GM12801 (cell line): ENCODE data around the gene ZNF236.

Experiments
- CTCF ChIP-seq: IDR thresholded peaks from one replicate; pipeline ENCODE4 v1.5.1; 2011; ENCODE audit warnings: control low read depth; ENCODE audit not compliant: insufficient read length; ENCODE audit errors: extremely low read depth

Gene ZNF236

GRCh38 chr18:76975577-76976110 lies 153.3 kb downstream of the ZNF236 start:
- TF ChIP-seq CTCF = no peak

GRCh38 chr18:76977108-76977621 lies 154.8 kb downstream of the ZNF236 start:
- TF ChIP-seq CTCF = no peak

GRCh38 chr18:76977684-76978232 lies 155.4 kb downstream of the ZNF236 start:
- no peak for TF ChIP-seq CTCF

- TF ChIP-seq CTCF = no peak
Observed at GRCh38 chr18:76978616-76979015, 156.3 kb downstream of the ZNF236 start.

GRCh38 chr18:76979111-76979751 lies 156.9 kb downstream of the ZNF236 start:
- no peak for TF ChIP-seq CTCF

- no peak for TF ChIP-seq CTCF
Observed at GRCh38 chr18:76979906-76980305, 157.5 kb downstream of the ZNF236 start.

GRCh38 chr18:76980663-76981395 lies 158.5 kb downstream of the ZNF236 start:
- TF ChIP-seq CTCF = no peak
